Stimulated activated effector memory CD8-positive, alpha-beta T cell treated with anti-CD3 and anti-CD28 coated beads, Interleukin-12 subunit alpha, Interleukin-12 subunit beta, amount 100 ng/mL, for 72 hours (primary cell): Measurements from ENCODE around the gene UNC13B.
"Not testable (repeated sequence)": the region's sequence is repeated elsewhere in the genome, so short reads cannot be mapped to it uniquely, and the experiment has no call there.

Experiments used
- ATAC-seq: fragments of 150-1000 bp; cut with Tn5 transposase; 2 replicates; pipeline ENCODE4 v1.10.0; 2021
- DNase-seq, 2 donors: peaks; one replicate each; pipeline ENCODE4 v3.0.0; 2021 to 2022; ENCODE audit warnings: low spot score in 2 of 2
- H3K27ac Mint-ChIP-seq: one replicate; pipeline ENCODE4 v1.8.0; 2022; ENCODE audit warnings: mild to moderate bottlenecking, mixed read lengths
- H3K36me3 Mint-ChIP-seq: one replicate; pipeline ENCODE4 v1.8.0; 2022; ENCODE audit warnings: mild to moderate bottlenecking, mixed read lengths
- H3K4me1 Mint-ChIP-seq: one replicate; pipeline ENCODE4 v1.8.0; 2022; ENCODE audit warnings: mixed read lengths
- H3K4me3 Mint-ChIP-seq: one replicate; pipeline ENCODE4 v1.8.0; 2022; ENCODE audit warnings: mild to moderate bottlenecking, mixed read lengths
- H3K9me3 Mint-ChIP-seq: one replicate; pipeline ENCODE4 v1.8.0; 2022; ENCODE audit warnings: mixed read lengths

Gene UNC13B

GRCh38 chr9:35161713-35162604, at the start of gene UNC13B:
Gene UNC13B, plus strand, starts transcription at chr9:35162009. Its CDS starts 275 bp downstream, at chr9:35162284.
- H3K4me3 Mint-ChIP-seq, result peak within 1 kb of the TSS; percentile 81

DNA sequence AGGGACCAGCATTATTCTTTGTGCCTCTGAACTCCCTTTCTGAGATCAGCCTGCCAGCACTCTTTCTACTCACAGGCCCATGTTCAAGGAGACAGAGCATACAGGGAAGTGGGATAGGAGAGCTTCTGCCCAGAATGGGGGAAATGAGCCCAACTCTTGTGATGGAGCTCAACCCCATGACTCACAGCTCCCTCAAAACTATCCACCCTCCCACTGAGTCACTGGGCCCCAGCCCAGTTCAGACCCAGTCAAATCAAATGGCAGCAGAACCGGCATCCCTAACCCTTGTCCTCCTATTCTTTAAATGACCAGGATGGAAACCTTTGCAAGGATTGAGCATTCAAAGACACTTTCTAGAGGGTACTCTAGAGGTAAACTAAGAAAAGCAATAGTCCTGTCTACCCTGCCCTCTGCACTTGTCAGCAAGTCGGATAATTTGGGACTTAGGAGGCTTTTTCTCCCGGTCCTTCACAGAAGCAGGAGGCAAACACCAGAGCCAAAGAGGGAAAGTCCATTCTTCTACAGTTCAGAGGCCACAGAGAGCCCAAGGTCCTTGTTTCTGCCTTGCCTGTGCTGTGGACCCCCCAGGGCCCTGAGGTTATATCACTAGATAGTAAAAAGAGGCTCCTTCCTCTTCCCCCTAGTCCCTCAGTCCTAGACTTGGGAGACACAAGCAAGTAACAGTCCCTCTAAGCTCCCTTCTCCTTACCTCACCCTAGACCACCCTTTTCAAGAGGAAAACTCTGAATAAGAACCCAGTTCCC, 49.4 kb upstream of the UNC13B start:
- H3K4me3 Mint-ChIP-seq, result peak overlapping the region; percentile 78
- H3K36me3 Mint-ChIP-seq, result peaks cover 32% of the 10 kb centered on the region
- DNase-seq, result no peak
- ATAC-seq, result no peak
- peaks cover 75% of the 10 kb centered on the region for H3K4me1 Mint-ChIP-seq
- H3K27ac Mint-ChIP-seq, result peak overlapping the region; percentile 95
- H3K9me3 Mint-ChIP-seq, result no peaks in the 10 kb centered on the region

More at GRCh38 chr9:35161713-35162604, at the start of gene UNC13B:
- Mint-ChIP-seq H3K27ac (no peak within 1 kb of the TSS), H3K36me3 (no peaks in the 10 kb centered on the region), H3K4me1 (peaks cover 15% of the 10 kb centered on the region), H3K9me3 (no peaks in the 10 kb centered on the region)
- peak; percentile 83 for ATAC-seq
- DNase-seq, result peak; percentile 60 to 86

- peaks cover 32% of the 10 kb centered on the region for H3K36me3 Mint-ChIP-seq
- H3K27ac Mint-ChIP-seq, result peak overlapping the region; percentile 95
- no peaks in the 10 kb centered on the region for H3K9me3 Mint-ChIP-seq
- DNase-seq (peak; percentile 28 to 79), ATAC-seq (peak; percentile 15)
- peaks cover 72% of the 10 kb centered on the region for H3K4me1 Mint-ChIP-seq
- peak overlapping the region; percentile 87 for H3K4me3 Mint-ChIP-seq
Measured at GRCh38 chr9:35114113-35114839, 47.5 kb upstream of the UNC13B start.

GRCh38 chr9:35114840-35115628, 46.8 kb upstream of the UNC13B start:
- Mint-ChIP-seq H3K36me3 (peaks cover 32% of the 10 kb centered on the region), H3K4me1 (peaks cover 64% of the 10 kb centered on the region), H3K4me3 (peak overlapping the region; percentile 87), H3K27ac (peak overlapping the region; percentile 95), H3K9me3 (no peaks in the 10 kb centered on the region)
- DNase-seq (peak in 1 of 2 donors; percentile 26), ATAC-seq (peak; percentile 22)

DNA sequence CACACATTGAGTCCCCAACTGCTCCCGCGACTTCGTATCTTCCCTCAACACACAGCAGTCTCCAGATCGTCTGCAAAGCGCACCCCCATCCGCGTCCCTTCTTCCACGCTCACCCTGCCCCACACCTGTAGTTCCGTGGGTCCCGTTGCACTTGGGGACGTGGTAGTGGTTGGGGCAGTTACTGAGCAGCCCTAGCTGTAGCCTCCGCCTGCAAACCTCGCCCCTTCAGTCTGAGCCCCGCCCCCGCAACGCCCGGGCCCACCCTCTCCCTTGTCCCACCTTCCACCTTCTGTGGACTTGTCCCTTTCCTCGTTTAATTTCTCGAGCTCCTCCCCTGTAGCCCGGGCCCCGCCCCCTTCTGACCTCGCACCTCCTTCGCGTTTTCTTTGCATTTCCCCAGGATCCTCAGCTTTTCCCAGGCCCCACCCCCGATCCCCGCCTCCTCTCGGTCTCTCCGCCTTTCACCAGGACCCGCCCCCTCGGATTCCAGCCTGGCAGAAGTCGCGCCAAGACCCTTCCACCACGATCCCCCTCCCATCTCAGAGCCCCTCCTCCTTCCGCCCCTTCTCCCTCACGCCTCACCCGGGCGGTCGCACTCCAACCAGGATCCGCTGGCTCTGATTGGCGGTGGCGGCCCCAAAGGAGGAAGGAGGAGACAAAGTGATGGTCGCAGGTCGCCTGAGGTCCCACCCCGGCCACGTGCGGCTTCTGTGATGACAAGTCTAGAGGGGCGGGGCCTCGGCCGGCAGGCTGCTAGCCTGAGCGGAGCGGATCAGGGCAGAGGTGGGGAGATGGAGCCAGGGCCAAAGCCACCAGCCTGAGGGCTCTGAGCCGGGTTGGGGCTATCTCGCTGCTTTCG, 45.9 kb upstream of the UNC13B start, which contains the start of gene ATOSB:
Gene ATOSB, minus strand, starts transcription at position 183 of the 859 bp plus-strand sequence. CDS start 7,588 bp downstream, outside the sequence.
- Mint-ChIP-seq H3K36me3 (peaks cover 32% of the 10 kb centered on the region), H3K9me3 (no peaks in the 10 kb centered on the region), H3K4me1 (peaks cover 56% of the 10 kb centered on the region), H3K4me3 (peak within 1 kb of the TSS; percentile 87), H3K27ac (peak within 1 kb of the TSS; percentile 95)
- DNase-seq (peak; percentile 84 to 95), ATAC-seq (peak; percentile 81)

GRCh38 chr9:35116539-35116897, 45.3 kb upstream of the UNC13B start:
- no peak for DNase-seq
- H3K4me1 Mint-ChIP-seq, result peaks cover 51% of the 10 kb centered on the region

DNA sequence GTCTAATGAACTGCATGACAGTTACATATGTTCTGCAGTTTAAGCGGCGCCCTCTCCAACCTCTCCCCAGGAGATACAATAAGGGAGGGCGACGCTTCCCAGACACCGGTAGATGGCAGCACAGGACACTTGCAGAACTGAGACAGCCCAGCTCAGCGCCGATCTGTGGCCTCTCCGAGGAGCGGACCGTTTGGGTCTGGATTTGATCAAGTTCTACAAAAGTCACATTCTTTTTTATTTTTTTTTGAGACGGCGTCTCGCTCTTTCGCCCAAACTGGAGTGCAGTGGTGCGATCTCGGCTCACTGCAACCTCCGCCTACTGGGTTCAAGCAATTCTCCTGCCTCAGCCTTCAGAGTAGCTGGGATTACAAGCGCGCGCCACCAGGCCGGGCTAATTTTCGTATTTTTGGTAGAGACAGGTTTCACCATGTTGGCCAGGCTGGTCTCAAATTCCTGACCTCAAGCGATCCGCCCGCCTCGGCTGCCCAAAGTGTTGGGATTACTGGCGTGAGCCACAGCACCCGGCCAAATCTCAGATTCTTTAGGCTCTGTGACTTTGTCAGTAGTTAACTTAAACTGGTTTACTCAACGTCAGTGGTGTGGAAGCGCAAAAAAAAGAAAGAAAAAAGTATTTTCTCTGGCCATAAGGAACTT, 44.8 kb upstream of the UNC13B start:
- peaks cover 23% of the 10 kb centered on the region for H3K36me3 Mint-ChIP-seq
- ATAC-seq (peak; percentile 78), DNase-seq (peak; percentile 77 to 89)
- peak overlapping the region; percentile 87 for H3K4me3 Mint-ChIP-seq
- H3K27ac Mint-ChIP-seq, result peak overlapping the region; percentile 95
- no peaks in the 10 kb centered on the region for H3K9me3 Mint-ChIP-seq
- peaks cover 46% of the 10 kb centered on the region for H3K4me1 Mint-ChIP-seq

More at GRCh38 chr9:35116539-35116897, 45.3 kb upstream of the UNC13B start:
- Mint-ChIP-seq H3K4me3 (peak overlapping the region; percentile 87), H3K36me3 (peaks cover 28% of the 10 kb centered on the region), H3K27ac (peak overlapping the region; percentile 95), H3K9me3 (no peaks in the 10 kb centered on the region)
- no peak for ATAC-seq

- no peak overlapping the region for H3K4me3 Mint-ChIP-seq
- ATAC-seq (no peak), DNase-seq (no peak)
- H3K4me1 Mint-ChIP-seq, result no peaks in the 10 kb centered on the region
- no peak overlapping the region for H3K27ac Mint-ChIP-seq
- H3K9me3 Mint-ChIP-seq, result no peaks in the 10 kb centered on the region
- H3K36me3 Mint-ChIP-seq, result no peaks in the 10 kb centered on the region
Measured at GRCh38 chr9:35134920-35135319, 26.9 kb upstream of the UNC13B start.

DNA sequence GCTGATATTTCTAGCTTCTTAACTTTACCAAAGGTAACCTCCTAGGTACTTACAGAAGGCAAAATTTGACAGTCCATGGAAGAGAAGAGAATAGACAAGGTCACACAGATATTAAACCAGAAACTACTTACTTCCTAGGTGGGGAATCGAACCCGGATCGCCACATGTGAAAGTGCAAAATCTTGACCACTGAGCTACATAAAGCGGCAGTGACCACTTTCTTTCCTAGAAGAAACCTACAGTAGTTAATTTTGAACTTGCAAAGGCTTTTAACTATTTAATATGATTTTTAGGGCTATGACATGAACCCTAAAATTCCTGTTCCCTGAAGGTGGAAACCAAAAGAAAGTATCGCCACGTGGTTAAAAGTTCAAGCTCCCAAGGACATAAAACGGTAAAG, 25.8 kb upstream of the UNC13B start:
- Mint-ChIP-seq H3K4me3 (no peak overlapping the region), H3K9me3 (no peaks in the 10 kb centered on the region), H3K36me3 (no peaks in the 10 kb centered on the region), H3K27ac (no peak overlapping the region), H3K4me1 (no peaks in the 10 kb centered on the region)
- DNase-seq (no peak), ATAC-seq (no peak)

- no peak overlapping the region for H3K27ac Mint-ChIP-seq
- no peaks in the 10 kb centered on the region for H3K4me1 Mint-ChIP-seq
- DNase-seq, result no peak
- H3K9me3 Mint-ChIP-seq, result no peaks in the 10 kb centered on the region
- H3K36me3 Mint-ChIP-seq, result no peaks in the 10 kb centered on the region
- ATAC-seq, result no peak
- H3K4me3 Mint-ChIP-seq, result no peak overlapping the region
Measured at GRCh38 chr9:35136866-35137265, 24.9 kb upstream of the UNC13B start.

GRCh38 chr9:35140093-35140492, 21.7 kb upstream of the UNC13B start:
- Mint-ChIP-seq H3K36me3 (no peaks in the 10 kb centered on the region), H3K4me3 (no peak overlapping the region), H3K27ac (no peak overlapping the region), H3K9me3 (no peaks in the 10 kb centered on the region), H3K4me1 (no peaks in the 10 kb centered on the region)
- DNase-seq, result no peak
- no peak for ATAC-seq

GRCh38 chr9:35142037-35142436, 19.8 kb upstream of the UNC13B start:
- ATAC-seq (no peak), DNase-seq (no peak)
- Mint-ChIP-seq H3K4me3 (no peak overlapping the region), H3K9me3 (no peaks in the 10 kb centered on the region), H3K27ac (no peak overlapping the region), H3K4me1 (no peaks in the 10 kb centered on the region), H3K36me3 (no peaks in the 10 kb centered on the region)

DNA sequence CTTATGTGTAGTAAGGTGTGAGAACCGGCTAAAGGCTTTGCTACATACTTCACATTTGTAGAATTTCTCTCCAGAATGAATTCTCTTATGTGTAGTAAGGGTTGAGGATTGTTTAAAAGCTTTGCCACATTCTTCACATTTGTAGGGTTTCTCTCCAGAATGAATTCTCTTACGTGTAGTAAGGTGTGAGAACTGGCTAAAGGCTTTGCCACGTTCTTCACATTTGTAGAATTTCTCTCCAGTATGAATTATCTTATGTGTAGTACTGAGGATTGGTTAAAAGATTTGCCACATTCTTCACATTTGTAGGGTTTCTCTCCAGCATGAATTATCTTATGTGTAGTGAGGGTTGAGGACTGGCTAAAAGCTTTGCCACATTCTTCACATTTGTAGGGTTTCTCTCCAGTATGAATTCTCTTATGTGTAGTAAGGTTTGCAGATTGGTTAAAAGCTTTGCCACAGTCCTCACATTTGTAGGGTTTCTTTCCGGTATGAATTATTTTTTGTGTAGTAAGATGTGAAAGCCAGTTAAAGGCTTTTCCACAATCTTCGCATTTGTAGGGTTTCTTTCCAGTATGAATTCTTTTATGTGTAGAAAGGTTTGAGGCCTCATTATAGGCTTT, 13.8 kb upstream of the UNC13B start:
- not testable (repeated sequence) for DNase-seq, ATAC-seq, H3K4me1 Mint-ChIP-seq, H3K4me3 Mint-ChIP-seq, H3K36me3 Mint-ChIP-seq, H3K27ac Mint-ChIP-seq
- H3K9me3 Mint-ChIP-seq, result peaks cover 20% of the 10 kb centered on the region
